Measurements from ENCODE around the gene ZBTB7A.

DNA sequence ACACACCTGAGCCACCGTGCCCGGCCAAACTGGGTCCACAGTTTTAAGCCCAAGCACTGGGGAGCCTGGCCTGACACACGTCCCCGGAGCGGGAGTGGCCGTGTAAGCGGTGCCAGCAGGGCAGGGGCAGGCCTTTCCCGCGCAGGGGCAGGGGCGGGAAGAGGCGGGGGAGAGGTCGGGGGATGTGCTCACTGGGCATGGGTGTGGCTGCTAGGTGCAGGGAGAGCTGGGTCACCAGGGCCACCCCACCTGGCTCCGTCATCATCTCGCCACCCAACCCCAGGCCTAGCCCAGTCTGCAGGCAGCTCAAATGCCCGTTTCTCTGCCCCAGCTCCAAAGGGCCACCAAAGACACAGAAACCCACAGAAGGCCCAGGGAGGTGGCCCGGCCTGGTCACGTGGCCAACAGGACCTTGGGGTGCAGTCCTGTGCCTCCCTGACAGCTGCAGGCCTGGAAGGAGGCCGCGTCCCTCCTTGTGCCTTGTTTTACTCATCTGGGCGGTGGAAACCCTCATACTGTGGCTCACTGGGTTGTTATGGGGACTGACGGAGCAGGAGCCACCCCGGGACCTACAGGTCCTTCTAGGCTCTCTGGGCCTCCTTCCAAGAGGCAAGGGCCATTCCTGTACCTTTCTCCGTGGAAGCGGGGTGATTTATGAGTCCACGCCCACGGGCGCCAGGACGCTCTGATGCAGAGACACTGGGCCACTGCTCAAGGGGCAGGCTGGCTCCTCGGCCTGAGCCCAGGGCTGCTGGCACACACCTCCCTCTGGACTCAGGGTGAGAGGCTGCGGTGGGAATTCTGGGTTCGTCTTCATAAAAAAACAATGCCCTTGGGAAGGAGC lies 29.6 kb upstream of the ZBTB7A start:
- TF ChIP-seq CREB1 (IDR thresholded peaks at IDR 0.05; ENCODE audit: low read depth) (no peak), YY1 (IDR thresholded peaks at IDR 0.05; ENCODE audit: low read depth) (no peak), EP300 (IDR thresholded peaks at IDR 0.05; ENCODE audit: borderline replicate concordance) (no peak)
- TF ChIP-seq, protein P1, sequence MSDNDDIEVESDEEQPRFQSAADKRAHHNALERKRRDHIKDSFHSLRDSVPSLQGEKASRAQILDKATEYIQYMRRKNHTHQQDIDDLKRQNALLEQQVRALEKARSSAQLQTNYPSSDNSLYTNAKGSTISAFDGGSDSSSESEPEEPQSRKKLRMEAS (IDR thresholded peaks at IDR 0.05), result no peak
